Measurements from ENCODE around the gene PCGF3. TPM values are rescaled to one million over a fixed set of nuclear protein-coding genes. Genes with fewer than 3 reads are reported as not detected.
"Not testable (repeated sequence)": the region's sequence is repeated elsewhere in the genome, so short reads cannot be mapped to it uniquely, and the experiment has no call there.

The PCGF3 gene
- total RNA-seq, 2 experiments from 2014 or later, result 25.8 to 26.1 TPM

- CTCF ChIA-PET, POLR2A ChIA-PET: not testable (repeated sequence)
These were observed 26.3 kb downstream of the PCGF3 start for GRCh38 chr4:731954-732353.

GRCh38 chr4:732486-732885, 26.9 kb downstream of the PCGF3 start:
- ChIA-PET POLR2A (no interaction called here), CTCF (no interaction called here)

GRCh38 chr4:732911-733630, 27.4 kb downstream of the PCGF3 start:
- POLR2A ChIA-PET, result no interaction called here
- CTCF ChIA-PET, result interaction anchor here (0.9 to 1.2 kb wide), 2 partner anchors 9 to 254 kb away, joined by 4 to 5 read pairs; no protein-coding TSS in a partner anchor

DNA sequence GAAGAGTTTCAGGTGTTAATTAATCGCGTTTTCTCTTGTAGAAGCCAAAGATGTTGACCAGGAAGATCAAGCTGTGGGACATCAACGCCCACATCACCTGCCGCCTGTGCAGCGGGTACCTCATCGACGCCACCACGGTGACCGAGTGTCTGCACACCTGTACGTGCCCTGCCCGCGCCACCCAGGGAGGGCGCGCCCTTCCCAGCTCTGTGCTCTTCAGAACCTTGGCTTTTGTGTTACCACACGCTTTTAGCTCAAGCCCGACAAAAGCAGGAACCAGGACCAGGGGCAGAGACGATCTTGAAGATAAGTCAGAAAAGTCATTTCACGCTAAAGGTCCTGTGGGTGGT, 28.0 kb downstream of the PCGF3 start:
- POLR2A ChIA-PET, result no interaction called here
- CTCF ChIA-PET, result interaction anchor here (0.9 to 1.2 kb wide), 2 partner anchors 8 to 254 kb away, joined by 4 to 5 read pairs; no protein-coding TSS in a partner anchor

- CTCF ChIA-PET, result interaction anchor here (0.9 to 1.2 kb wide), 2 partner anchors 8 to 253 kb away, joined by 4 to 5 read pairs; no protein-coding TSS in a partner anchor
These were observed 28.4 kb downstream of the PCGF3 start for GRCh38 chr4:734075-734474.

DNA sequence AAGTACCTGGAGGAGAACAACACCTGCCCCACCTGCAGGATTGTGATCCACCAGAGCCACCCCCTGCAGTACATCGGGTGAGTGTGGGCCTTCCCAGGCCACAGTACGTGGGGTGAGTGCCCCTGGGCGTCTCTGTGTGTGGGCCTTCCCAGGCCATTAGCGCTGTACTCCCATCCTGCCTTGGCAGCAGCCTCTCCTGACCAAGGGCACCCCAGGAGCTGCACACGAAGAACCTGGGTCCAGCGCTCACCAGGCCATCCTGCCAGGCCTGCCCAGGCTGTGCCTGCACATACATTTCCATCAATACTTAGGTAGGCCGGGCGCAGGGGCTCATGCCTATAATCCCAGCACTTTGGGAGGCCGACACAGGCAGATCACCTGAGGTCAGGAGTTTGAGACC, 29.3 kb downstream of the PCGF3 start:
- ChIA-PET CTCF (no interaction called here), POLR2A (no interaction called here)

More at GRCh38 chr4:734075-734474, 28.4 kb downstream of the PCGF3 start:
- POLR2A ChIA-PET, result no interaction called here

DNA sequence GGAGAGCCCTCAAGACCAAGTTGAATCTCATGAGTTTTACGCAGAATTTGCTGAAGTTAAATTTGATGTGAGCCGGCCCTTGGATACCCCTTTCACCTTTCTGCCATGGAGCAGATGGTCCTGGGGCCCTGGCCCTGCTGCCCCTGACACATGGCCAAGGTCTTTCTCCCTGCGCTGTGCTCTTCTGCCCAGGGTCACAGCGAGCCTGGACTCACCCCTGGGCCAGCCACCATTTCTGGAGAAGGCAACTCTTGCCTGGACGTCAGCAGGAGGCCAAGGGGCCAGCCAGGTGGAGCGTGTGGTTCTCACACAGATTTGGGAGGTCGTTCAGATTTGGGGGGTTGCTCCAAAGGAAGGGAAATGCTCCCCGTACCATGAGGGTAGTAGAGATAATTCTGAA, 30.0 kb downstream of the PCGF3 start:
- ChIA-PET POLR2A (no interaction called here), CTCF (no interaction called here)

DNA sequence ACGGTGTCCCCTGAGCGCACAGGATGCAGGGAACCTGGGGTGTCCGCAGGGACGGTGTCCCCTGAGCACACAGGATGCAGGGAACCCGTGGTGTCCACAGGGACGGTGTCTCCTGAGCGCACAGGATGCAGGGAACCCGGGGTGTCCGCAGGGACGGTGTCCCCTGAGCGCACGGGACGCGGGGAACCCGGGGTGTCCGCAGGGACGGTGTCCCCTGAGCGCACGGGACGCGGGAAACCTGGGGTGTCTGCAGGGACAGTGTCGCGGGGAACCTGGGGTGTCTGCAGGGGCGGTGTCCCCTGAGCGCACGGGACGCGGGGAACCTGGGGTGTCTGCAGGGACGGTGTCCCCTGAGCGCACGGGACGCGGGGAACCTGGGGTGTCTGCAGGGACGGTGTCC, 30.9 kb downstream of the PCGF3 start:
- CTCF ChIA-PET, result not testable (repeated sequence)

DNA sequence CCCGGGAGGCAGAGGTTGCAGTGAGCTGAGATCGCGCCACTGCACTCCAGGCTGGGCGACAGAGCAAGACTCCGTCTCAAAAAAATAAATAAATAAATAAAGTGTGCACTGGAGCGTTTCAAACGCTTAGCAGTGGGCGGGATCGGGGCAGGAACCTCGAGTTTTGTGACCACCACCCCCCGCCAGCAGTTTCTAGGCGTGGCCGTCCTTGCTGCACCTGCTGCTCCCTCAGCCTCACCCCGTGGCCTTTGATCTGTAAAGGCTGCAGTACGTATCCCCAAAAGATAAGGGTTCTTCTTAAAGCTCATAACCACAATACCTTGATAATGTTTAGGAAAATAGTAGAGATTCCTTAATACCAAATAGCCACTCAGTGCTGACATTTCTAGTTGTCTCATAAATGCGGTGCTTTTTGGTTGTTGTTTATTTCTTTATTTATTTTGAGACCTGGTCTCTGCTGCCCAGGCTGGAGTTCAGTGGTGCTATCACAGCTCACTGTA, 33.2 kb downstream of the PCGF3 start:
- ChIA-PET CTCF (no interaction called here), POLR2A (no interaction called here)

More for the DNA sequence above, 30.9 kb downstream of the PCGF3 start:
- POLR2A ChIA-PET, result not testable (repeated sequence)

DNA sequence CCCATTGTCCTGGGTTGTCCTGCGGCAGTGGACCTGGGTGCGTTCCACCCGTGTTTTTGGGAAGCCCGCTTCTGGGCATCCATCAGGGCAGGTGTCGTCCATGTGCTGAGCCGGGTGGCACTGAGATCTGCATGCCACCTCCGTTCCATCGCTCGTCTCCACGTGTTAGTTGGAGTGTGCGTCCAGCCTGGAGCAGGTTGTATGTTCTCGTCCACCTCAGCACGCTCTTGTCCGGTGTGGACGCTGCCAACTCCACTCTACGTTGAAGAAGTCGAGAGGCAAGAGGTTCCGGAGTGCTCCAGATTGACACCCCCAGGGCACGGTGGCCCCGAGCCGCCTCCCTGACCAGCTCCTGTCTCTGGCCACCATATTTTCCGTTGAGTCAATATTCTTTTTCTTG, 33.9 kb downstream of the PCGF3 start:
- CTCF ChIA-PET, result no interaction called here
- POLR2A ChIA-PET, result no interaction called here

DNA sequence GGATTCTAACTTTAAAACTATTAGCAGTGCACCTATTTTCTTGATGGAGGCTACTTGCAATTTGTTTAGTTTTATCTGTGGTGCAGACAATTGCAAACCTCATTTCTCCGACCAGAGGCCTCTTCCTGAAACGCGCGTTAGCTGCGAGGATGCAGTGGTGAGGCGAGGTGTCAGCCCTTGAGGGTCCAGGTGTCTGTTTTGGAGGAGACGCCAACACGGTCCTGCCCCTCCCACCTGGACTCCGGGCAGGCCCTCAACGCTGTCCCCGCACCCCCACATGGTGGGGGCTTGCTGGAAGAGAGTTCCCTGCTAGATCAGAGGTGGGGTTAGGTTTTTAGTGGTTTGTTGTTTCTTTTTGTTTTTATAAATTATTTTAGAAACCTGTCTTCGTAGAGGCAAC, 34.4 kb downstream of the PCGF3 start:
- ChIA-PET CTCF (no interaction called here), POLR2A (no interaction called here)

GRCh38 chr4:740656-741282, 35.1 kb downstream of the PCGF3 start:
- ChIA-PET CTCF (interaction anchor here (0.9 kb wide), 3 partner anchors 24 to 889 kb away, joined by 3 read pairs; partner anchors contain the start of gene IDUA), POLR2A (no interaction called here)

DNA sequence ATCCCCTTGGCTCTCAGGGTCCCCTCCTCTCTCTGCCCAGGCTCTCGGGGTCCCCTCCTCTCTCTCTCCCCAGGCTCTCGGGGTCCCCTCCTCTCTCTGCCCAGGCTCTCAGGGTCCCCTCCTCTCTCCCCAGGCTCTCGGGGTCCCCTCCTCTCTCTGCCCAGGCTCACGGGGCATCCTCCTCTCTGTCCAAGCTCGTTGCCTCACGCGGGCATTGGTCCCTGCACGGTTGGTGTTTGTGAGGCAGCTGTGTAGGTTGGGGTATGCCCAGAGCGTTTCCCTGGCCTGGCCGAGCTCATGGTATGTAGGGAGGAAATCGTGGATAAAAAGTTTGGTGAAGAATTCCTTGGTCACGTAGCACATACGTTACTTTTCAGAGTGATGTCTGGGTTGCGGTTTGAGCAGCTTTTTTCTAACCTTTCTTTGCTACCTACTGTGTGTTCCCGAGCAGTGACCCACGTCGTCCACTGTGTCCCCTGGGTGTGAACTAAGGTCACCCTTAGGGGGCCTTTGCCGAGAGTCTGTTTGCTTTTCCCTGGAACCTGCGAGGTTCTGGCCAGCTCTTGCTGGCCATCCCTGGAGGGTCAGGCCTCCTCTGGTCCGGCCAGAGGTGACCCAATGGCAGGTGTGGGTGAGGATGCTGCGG, 36.6 kb downstream of the PCGF3 start:
- POLR2A ChIA-PET, result no interaction called here
- CTCF ChIA-PET, result interaction anchor here (0.7 to 2.3 kb wide), 16 partner anchors 9 to 887 kb away, joined by 3 to 26 read pairs (median 4); partner anchors contain the start of gene IDUA

GRCh38 chr4:742742-743311, 37.2 kb downstream of the PCGF3 start:
- POLR2A ChIA-PET, result no interaction called here

GRCh38 chr4:743463-744211, 38.0 kb downstream of the PCGF3 start:
- ChIA-PET POLR2A (no interaction called here), CTCF (interaction anchor here (0.9 to 2.3 kb wide), 5 partner anchors 10 to 243 kb away, joined by 3 to 26 read pairs (median 7); partner anchors contain the start of gene IDUA)

More at GRCh38 chr4:742742-743311, 37.2 kb downstream of the PCGF3 start:
- CTCF ChIA-PET, result interaction anchor here (0.9 to 2.3 kb wide), 13 partner anchors 10 to 388 kb away, joined by 3 to 26 read pairs (median 4); partner anchors contain the start of gene IDUA

DNA sequence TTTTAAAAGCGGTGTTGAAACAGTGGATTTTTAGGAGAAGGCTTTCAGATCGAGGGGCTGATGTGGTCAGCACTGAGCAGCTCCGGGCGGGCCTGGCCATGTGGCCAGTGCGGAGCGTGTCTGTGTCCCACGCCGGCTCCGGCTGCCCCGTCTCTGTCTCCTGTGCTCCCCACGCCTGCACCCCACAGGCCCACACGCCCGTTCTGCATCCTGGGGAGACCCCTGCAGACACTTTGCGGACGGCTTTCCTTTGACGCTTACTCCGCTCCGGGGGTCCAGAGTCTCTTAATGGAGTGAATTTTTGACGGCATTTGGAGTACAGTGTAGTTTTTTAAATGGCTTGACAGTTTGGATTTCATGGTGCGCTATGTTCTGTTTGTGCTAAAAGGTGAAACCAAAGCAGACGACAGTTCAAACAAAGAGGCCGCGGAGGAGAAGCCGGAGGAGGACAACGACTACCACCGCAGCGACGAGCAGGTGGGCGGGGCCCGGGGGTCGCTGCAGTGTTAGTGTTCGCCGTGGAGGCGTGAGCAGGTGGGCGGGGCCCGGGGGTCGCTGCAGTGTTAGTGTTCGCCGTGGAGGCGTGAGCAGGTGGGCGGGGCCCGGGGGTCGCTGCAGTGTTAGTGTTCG, 38.7 kb downstream of the PCGF3 start:
- ChIA-PET POLR2A (no interaction called here), CTCF (no interaction called here)

DNA sequence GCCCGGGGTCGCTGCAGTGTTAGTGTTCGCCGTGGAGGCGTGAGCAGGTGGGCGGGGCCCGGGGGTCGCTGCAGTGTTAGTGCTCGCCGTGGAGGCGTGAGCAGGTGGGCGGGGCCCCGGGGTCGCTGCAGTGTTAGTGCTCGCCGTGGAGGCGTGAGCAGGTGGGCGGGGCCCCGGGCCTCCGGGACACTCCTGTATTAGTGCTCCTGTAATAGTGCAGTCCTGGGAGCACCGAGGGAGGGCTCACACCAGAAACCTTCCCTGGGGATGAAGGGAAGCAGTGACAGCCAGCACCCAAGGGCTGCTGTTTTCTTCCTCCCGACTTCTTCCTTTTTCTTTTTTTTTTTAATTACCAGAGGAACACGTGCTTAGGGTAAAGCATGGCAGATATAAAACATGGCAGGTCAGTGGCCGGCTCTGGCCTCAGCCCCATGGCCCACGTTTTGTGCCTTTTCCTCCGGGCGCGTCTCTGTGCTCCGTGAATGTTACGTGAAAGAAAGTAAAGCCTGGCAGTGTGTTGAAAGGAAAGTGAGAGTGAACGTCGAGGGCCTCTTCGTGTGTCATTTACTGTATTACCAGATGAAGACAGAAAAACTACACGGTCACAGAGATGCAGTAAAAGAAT, 42.0 kb downstream of the PCGF3 start:
- CTCF ChIA-PET, result no interaction called here
- POLR2A ChIA-PET, result no interaction called here

GRCh38 chr4:748461-748860, 42.8 kb downstream of the PCGF3 start:
- CTCF ChIA-PET, result no interaction called here
- POLR2A ChIA-PET, result no interaction called here

Measured in activated CD8-positive, alpha-beta memory T cell treated with anti-CD3 and anti-CD28 coated beads for 36 hours (primary cell).